ENCODE results near the gene IL4.

DNA sequence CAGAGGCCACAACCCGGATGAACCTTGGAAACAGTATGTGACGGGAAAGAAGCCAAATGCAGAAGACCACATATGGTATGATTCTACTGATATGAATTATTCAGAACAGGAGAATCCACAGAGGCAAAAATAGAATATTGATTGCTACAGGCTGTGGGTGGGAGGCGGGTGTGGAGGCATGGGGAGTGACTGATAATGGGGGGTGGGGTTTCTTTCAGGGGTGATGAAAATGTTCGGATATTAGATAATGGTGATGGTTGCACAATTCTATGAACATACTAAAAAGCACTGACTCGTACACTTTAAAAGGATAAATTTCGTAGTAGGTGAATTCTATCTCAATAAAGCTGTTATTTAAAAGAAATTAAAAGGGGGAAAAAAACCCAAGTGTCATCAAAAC is 10.7 kb downstream of the IL4 start:
- TF ChIP-seq, protein P1, sequence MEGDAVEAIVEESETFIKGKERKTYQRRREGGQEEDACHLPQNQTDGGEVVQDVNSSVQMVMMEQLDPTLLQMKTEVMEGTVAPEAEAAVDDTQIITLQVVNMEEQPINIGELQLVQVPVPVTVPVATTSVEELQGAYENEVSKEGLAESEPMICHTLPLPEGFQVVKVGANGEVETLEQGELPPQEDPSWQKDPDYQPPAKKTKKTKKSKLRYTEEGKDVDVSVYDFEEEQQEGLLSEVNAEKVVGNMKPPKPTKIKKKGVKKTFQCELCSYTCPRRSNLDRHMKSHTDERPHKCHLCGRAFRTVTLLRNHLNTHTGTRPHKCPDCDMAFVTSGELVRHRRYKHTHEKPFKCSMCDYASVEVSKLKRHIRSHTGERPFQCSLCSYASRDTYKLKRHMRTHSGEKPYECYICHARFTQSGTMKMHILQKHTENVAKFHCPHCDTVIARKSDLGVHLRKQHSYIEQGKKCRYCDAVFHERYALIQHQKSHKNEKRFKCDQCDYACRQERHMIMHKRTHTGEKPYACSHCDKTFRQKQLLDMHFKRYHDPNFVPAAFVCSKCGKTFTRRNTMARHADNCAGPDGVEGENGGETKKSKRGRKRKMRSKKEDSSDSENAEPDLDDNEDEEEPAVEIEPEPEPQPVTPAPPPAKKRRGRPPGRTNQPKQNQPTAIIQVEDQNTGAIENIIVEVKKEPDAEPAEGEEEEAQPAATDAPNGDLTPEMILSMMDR (IDR thresholded peaks at IDR 0.05) = no peak
- TF ChIP-seq POLR2A (IDR thresholded peaks at IDR 0.05) = no peak
